NCI-H128 (cell line): ENCODE measurements around the gene PLXNA4.
"Not testable (repeated sequence)": the region's sequence is repeated elsewhere in the genome, so short reads cannot be mapped to it uniquely, and the experiment has no call there.

Experiments
- DNase-seq: peaks from one replicate; lab custom pipeline; 2025; ENCODE audit not compliant: unreplicated experiment; lab: John Stamatoyannopoulos, UW

The PLXNA4 gene

DNA sequence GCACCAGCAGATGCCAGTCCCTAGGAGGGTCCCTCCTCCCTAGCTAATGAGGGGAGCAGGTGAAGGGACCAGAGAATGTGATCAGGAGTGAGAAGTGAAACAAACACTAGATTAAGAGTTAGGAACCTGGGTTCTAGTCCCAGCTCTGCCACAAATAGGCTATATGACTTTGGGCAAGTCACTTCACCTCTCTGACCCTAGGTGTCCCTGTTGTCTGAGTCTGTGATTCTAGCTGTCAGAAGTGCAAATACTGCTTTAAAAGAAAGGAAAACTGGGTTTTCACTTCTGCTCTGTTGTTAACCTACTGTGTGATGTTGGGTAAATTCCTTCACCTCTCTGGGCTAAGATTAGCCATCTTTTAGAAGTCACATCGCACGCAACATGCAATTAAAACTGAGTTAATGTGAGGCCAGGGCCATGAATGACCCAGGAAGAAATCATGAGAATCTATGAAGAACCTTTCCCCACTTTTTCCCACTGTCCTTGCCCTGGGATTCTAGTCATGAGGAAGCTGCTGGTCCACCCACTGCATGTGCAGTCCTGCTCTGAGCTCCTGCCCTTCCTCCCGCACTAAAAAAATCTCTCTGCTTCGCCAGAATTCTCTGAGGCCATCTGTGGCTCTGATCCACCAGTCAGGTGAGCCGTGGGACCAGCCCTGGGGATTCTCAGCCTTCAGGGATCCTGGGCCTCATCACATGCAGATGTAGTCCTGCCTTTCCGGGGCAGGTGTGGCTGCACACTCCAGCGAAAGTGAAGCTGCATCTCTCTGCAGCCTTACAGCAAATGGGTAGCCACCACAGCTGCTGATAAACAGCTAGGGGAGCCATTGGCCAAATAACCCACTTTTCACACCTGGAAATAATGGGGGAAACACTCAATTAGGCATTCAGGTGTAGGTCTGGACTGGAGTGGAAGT, 181.7 kb downstream of the PLXNA4 start:
- no peak for DNase-seq

DNA sequence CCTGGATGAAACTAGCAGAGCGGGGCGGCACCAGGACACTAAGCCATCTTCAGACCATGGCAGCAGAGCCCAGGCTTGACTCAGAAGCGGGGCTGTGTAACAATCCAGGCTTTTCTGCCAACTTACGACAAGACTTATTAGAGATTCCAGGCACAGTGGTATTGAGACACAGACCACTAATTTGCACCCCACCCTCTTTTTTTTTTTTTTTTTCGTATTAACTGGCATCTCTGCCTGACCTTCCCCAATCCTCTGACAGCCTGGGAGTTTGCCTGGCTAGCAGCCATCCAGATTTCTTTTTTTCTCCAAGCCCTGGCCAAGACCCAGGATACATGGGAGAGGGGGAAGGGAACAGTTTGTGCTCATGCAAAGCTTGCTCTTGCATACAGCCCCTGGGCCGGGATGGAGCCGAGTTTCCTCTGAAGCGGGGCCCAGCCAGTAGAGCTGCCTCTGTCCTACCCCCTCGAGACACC, 182.4 kb downstream of the PLXNA4 start:
- DNase-seq = no peak

DNA sequence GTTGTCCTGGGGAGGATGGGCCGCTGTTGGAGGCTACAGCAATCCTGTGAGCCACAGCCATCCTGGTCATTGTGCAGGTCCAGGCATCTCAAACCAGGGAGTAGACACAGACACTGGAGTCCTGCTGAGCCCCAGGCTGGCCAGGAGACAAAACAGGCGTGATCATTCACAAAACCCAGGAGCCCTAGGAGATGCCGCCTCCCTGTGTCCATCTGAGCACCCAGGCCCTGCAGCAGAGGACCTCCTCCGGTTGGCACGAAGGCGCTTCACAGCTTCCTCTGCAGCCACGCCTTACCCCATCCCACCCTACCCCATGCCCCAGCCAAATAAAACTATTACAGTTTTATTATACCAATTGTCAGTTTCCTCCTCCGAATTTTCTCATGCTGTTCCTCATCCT, 183.6 kb downstream of the PLXNA4 start:
- DNase-seq = no peak

DNA sequence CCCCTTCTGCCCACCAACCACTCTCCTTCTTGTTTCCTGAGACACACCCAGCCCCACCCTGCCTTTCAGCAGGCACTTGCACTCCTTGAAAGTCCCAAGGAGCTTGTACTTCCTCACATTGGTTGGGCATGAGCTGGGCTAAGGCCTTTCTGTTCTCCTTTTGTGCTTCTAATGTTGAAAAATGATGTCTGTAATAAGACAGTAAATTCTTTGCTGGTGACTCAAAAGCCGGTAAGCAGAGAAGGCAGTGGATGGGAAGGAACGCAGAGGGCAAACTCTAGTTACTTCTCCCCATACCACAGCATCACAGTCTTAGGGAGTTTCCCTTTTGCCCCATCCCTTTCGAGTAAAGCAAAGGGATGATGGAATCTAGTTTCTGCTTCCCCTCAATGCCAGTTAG, 185.6 kb downstream of the PLXNA4 start:
- DNase-seq = no peak

DNA sequence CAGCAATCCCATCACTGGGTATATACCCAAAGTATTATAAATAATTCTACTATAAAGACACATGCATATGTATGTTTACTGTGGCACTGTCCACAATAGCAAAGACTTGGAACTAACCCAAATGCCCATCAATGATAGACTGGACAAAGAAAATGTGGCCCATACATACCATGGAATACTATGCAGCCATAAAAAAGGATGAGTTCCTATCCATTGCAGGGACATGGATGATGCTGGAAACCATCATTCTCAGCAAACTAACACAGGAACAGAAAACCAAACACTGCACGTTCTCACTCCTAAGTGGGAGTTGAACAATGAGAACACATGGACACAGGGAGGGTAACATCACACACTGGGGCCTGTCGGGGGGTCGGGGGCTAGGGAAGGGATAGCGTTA, 186.2 kb downstream of the PLXNA4 start:
- DNase-seq = not testable (repeated sequence)

DNA sequence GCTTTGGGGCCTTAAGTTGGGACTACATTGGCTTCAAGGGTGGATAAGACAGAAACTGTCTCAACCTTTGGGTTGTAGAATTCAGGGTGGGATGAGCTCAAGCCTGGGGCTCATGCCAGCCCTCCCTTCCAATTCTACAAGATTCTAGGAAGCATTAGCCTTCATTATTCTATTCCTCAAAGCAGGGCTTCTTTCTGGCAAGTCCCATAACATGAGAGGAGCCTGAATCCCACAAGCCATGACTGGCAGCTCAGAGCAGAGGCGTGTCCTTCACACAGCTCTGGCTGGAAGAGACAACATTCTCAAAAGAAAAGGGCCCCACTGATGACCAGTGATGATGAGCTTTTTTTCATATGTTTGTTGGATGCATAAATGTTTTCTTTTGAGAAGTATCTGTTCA, 187.6 kb downstream of the PLXNA4 start:
- DNase-seq = no peak

DNA sequence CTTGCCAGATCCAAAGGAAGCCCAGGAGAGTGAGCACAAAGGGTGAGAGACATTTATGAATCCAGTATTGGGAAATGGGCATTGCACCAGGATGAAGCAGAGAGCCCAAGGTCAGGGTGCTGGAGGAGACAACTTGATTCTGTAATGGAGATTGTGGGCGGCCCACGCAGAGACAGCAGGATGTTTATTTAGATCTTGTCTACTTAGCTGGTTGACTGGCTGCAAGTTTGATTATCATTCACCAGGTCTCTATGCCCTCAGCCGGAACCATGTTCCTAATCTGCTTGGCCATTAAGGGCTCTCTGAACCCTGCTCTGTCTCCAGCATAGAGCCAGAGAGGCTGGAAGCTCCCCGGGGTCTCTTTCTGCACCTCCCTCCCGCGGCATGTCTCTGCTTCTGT, 188.7 kb downstream of the PLXNA4 start:
- no peak for DNase-seq

DNA sequence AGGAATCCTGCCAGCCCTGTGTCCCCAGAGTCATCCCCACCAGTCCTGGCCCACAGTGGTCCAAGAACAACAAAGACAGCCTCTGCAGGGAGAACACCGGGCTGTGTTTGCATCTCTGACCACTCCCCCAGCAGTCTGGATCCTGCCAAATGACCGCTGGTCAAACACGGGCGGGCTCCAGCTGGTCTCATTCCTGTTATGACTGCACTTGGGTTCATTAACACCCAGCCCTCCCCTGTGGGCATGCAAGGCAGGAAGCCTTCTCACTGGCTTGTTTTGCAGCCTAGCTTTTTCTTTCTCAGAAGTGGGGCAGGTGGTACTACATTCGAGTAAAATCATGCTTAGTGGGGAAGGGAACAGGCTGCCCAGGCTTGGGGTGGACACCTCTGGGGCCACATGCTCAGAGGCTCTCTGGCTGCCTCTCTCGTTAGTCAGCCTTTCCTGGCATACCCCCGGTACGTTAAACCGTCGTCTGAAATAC, 190.0 kb downstream of the PLXNA4 start:
- DNase-seq = no peak

DNA sequence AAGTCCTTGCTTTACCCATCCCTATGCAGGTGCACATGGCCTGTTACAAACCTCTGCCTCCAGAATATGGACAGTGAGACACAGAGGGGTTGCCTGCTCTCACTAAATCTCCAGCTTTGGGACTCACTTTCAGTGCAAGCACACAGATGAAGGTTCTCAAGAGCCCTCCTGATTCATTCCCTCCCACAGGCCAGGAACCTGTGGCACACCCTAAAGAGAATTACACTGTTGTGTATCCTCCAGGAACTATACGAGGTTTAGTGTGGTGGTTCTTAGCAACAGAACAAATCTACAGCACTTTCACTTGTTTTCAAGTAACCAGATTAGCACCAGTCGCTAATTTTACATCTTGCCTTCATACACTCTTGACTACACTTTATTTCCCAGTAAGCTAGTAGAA, 192.3 kb downstream of the PLXNA4 start:
- DNase-seq = no peak

DNA sequence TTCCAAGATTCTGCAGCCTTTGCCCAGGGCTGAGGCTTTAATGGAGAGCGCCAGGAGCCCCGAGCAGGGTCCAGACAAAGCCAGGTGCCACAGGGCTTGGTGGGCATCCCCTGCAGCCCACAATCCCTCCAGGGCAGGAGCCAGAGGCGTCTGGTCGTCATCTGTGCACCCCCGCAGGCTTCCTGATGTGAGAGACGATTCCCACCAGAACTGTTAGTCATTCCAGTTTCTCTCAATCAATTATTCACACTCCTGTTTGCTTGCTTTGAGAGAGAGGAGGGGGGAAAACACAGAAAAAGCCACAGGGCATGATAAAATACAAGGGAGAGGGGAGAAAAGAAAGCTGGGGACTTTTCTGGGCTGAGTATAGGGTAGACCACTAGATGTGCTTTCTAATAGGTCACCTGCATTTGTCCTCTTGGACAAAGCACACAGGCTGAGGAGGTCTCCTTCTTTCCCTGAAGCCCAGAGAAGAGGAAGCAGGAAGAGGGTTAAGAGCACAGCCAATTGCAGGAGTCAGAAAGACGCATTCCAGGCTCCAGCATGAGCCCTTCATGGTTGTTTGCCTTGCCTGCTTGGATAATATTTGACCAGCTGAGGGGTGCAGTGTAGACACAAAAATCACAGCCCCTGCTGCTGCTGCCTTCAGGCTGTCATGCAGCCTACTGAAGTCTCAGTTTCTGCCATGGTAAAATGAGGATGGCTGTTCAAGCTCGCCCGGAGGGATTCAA, 194.4 kb downstream of the PLXNA4 start:
- no peak for DNase-seq

DNA sequence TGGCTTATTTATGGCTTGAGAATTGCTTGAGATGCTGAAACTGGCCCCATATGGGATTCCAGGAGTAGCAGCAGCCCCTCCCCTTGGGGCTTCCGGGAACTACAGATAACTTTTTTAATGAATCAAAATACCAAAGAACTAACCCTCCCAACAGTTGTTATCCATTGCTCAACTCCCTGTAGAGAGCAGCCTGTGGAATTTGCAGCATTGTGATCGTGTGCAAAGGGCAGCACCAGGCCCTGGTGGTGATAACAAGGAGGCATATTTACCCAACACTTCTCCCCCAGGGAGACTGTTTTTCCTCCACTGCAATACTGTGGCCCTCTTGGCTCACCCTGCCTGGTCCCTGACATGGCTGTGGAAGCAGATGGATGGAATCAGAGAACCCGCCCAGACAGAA, 196.2 kb downstream of the PLXNA4 start:
- no peak for DNase-seq

DNA sequence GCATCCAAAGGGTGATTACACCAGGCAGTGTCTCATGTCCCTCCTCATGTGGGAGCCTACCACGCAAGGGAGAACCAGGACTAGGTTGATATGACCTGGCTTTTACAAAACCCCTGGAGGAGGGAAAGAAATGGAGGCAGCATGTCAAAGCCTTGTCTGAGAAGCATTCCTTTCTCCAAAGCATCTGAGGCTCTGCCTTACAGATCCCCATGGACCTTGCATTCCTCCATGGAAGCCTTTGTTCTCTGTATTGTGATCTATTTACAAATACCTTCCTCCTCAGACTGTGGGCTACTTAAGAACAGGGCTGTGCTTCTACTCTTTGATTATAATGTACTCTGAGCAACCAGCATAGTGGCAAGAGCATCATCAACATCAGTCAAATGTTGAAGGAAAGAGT, 197.0 kb downstream of the PLXNA4 start:
- no peak for DNase-seq

DNA sequence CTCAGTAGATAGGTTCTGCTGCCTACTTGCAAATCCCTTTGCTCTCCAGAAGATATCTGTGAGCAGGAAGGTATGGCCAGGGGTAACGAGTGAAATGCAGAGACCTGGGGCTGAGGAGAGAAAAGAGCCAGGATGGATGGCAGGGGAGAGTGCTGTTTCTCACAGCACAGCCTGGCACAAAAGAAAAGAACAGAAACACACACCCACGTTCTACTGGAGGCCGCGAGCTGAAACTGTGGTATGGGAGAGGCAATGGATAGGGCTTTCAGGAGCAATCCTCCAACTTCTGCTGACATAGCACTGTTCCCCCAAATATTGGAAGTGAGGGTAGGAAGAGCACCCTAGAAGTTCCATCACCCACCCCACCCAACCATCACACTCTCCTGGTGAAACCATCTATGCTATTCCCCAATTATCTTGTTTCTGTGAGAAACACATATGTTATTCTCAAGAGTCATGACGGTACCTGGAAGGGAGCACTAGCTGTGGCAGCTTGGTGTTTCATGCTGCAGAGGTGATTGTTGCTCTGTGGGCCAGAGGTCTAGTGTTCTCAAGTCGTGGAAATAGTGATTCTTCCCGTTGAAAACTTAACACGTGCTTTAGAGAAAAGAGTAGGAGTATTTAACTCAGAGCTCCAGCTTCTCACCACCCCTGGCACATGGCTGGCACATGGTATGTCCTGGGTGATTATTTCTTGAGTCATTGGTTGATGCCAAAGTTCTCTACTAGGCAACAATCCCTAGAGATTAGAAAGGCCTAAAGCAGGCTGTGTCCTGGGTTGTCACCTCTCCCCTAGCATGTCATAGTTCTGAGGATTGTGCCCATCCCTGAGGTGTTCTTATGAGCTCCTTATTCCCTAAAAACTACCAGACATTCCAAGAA, 198.3 kb downstream of the PLXNA4 start:
- no peak for DNase-seq

DNA sequence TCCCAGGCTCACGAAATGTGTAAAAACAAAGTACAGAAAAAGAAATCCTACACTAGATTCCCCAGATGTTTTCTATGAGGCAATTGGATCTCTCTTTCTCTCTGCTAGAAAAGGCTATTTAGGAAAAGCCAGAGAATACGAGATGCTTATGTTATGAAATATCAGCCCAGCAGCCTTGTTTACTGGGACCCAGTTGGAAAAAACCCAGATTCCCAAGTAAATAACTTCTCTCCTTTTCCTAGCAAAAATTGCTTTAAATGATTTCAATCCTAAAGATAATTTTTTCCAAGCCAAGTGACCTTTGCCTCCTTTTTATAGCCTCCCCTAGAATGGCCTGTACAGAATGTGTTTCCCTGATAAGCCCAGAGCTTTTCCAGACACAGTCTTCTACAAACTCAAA, 199.3 kb downstream of the PLXNA4 start:
- no peak for DNase-seq

DNA sequence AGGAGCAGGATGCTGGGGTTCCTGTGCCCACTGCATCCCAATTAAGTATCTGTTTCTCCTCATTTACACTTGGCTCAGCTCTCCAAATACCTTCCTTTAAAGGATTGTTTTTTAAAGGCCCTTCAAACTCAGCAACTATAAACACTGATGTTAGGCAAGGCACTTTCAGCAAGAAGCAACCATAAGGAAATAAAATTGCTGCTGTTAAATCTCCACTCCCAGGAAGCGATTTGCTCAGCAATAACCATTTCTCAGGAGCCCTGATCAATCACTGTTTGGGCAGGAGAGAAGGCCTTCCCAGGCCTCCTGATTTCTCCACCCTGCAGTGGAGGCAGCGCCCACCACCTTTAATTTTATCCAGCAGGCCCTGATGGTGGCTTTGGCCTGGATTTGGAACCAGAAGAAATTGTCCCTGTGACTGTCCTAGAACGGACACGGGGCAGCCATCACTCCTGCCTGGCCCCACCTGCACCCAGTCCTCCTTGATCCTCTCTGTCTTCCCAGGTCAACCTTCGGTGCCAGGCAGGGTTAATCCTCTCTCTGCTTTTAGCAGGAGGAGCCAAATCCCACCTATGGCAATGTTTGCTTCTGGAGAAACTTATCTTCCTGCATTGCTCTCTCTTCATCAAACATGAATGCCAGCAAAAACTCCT, 199.8 kb downstream of the PLXNA4 start:
- DNase-seq = no peak

DNA sequence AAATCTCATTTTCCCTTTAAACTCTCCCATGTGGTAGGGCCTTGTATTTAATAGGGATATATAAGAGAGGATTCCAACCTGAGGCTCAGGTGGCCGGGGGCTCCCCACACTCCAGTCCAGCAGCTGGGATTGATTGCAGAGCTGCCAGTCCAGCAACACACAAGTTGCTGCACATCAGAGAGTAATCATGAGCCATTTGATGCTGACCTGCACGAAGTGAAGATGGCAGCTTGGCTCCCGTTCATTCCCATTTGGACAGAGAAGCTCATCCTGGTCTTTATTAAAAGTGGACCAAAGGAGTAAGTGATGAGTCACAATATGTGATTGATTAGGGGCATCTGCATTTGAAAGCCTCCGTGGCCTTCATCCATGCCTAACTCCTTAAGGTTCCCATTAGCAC, 202.4 kb downstream of the PLXNA4 start:
- DNase-seq = no peak

DNA sequence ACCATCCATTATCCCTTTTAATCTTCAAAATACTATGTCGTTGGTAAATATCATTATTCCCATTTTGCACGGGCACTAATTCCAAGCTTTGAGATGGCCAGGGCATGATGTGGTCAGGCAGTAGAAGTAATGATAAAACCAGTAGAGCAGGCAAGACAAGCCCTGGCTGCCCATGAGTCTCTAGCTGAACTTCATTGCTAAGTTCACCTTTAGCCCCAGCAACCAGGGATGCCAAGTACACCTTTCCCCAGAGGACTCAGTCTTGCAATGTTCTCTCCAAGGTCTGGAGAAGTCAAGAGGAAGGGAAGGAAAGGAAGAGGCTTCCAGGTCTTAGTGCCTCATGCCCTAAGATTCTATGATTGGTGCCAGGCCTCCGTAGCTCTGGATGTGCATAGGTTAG, 203.2 kb downstream of the PLXNA4 start:
- DNase-seq = no peak

DNA sequence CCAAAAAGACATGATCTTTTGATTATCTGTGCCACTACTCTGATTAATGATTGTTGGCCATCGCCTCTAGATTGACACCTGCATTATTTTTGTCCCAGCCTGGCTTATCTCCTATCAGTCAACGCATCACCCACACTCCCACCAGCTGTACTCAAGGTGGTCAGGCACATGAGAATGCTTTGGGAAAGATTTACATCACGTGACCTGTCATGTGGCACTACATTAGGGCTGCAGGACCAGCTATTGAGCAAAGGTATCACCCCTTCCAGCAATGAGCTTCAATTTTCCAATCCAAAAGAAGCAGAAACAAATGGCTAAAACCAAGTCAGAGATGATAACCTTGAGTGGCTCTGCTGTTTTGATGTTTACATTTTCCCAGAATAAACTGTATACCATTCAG, 204.3 kb downstream of the PLXNA4 start:
- DNase-seq = no peak

DNA sequence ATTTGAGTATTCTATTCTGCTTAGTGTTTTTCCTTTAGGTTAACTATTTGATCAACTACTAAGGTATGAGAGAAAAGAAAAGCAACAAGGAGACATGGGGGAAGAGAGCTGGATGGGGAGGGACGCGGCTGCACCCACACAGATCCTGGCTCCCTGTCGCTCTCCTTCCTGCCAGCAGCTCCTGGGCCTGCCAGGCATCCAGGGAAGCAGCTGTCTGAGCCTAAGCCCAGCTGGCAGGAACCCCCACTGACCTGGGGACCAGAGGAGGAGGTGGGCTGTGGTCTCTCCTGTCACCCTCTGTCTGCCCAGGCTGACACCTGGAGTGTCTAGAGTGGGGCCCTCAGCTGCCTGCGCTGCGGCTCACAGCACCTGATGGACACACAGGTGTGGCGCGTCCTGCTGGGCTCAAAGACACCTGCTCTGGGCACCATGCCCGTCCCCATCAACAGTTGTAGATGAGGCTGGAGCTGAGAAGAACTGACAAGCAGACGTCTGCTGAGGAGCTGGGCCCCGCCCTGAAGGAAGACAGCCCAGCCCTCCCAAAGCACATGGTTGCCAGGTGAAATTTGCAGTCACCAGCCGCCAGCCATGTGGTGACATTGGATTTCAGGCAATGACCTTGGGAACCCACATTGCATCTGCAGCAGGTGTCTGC, 207.9 kb downstream of the PLXNA4 start:
- no peak for DNase-seq

DNA sequence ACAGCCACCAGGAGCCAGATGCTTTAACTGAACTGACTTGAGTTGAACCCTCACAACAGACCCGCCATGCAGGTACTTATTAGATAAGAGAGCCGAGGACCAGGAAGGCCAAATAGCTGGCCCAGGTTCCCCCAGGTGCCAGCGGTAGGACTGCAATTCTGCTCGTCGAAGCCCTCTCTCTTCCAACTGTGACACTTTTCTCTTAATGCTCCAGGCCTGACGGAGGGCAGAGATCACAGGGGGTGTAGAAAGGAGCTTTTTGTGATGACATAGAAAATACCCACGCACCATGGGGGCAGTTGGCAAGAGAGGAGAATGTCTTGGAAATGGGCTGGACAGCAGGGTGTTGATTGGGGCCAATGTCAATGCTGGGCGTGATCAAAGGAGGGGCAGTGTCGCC, 208.5 kb downstream of the PLXNA4 start:
- no peak for DNase-seq
